HG02943 (cell line): ENCODE data around the gene ADAMTS19.

ENCODE experiments used
- ATAC-seq: cut with Tn5 transposase; IDR thresholded peaks from one replicate; pipeline ENCODE4 v1.9.1; 2021; ENCODE audit warnings: mild to moderate bottlenecking, low read depth, moderate library complexity; ENCODE audit not compliant: unreplicated experiment

ADAMTS19 gene

GRCh38 chr5:129747572-129748407 is 287.7 kb downstream of the ADAMTS19 start, which contains the start of gene MINAR2:
Gene MINAR2 (plus strand): TSS chr5:129748094. CDS start chr5:129748191, 97 bp downstream.
- no peak for ATAC-seq

- ATAC-seq = no peak
These were observed 289.1 kb downstream of the ADAMTS19 start for GRCh38 chr5:129748913-129749880.

GRCh38 chr5:129760636-129761325 is 300.7 kb downstream of the ADAMTS19 start:
- no peak for ATAC-seq

- no peak for ATAC-seq
These were observed 303.6 kb downstream of the ADAMTS19 start for GRCh38 chr5:129763651-129764050.

- no peak for ATAC-seq
These were observed 306.7 kb downstream of the ADAMTS19 start for GRCh38 chr5:129766798-129767197.

- ATAC-seq = peak; percentile 92
These were observed 307.9 kb downstream of the ADAMTS19 start for GRCh38 chr5:129767927-129768380.

GRCh38 chr5:129768735-129769134 is 308.6 kb downstream of the ADAMTS19 start:
- no peak for ATAC-seq

- no peak for ATAC-seq
These were observed 310.1 kb downstream of the ADAMTS19 start for GRCh38 chr5:129770024-129770820.

- peak; percentile 67 for ATAC-seq
These were observed 311.1 kb downstream of the ADAMTS19 start for GRCh38 chr5:129771058-129771838.

- ATAC-seq = no peak
These were observed 313.3 kb downstream of the ADAMTS19 start for GRCh38 chr5:129773376-129773775.

- ATAC-seq = no peak
These were observed 321.5 kb downstream of the ADAMTS19 start for GRCh38 chr5:129781594-129781993.
